Measurements from ENCODE around the gene GTPBP6. TPM values are rescaled to one million over a fixed set of nuclear protein-coding genes. Genes with fewer than 3 reads are reported as not detected.

GTPBP6 gene
- total RNA-seq, 1 donor from 2014 or later = 55.1 TPM

DNA sequence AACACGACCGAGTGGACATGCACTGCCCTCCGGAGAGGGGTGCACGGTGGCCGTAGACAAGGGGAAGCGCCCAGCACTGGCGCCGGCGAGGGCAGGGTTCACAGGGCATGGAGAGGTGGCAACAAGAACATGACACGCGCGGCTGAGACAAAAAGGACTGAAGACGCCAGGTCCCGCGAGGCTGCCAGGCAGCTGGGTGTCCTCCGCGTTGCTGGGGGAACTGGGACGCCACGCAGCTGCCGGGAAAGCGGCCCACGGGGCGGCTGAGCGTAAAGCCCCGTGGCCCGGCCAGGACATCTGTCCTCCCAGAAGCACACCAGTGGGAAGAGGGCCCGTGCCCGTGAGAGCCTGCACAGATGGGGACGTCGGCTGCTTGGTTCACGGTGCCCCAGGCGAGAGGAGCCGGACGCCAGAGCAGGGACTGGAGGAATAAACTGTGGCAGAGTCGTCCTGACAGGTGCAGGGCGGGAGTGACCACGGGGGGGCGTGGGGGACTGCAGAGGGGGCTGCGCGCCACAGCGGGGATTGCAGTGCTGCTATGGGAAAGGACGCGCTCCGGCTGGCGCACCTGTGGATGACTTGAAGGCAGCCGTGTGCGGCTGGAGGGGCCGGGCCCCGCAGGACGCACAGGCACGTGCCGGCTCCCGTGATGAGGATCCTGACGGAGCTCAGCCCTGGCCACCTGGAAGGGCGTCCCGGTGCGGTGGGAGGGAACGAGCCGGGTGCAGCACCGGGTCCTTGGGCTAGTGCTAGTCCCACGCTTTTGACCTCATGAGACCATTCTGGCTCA, 32.1 kb upstream of the GTPBP6 start:
- H3K27me3 ChIP-seq = no peaks in the 10 kb centered on the region
- peak; percentile 61 for DNase-seq

DNA sequence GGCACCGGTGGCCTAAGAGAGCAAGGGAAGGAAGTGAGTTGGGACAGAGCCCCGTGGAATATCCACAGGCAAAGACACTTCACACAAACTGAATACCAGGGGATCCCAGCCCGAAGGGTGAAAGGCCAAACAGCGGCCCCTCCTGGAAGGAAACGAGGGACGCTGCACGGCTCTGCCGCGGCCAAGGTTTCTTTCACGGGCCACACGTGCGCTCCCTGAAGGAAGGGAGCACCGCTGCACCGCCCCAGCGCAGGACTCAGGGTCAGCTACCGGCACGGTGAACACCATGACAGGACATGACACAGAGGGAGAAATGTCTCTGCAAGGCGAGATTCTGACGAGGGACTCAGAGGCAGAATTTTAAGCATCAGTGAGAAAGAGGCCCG, 31.5 kb upstream of the GTPBP6 start:
- no peak for ATAC-seq
- DNase-seq = no peak
- Histone ChIP-seq H3K4me1 (peaks cover 3% of the 10 kb centered on the region), H3K27ac (no peak overlapping the region), H3K9me3 (no peaks in the 10 kb centered on the region), H3K4me3 (no peak overlapping the region), H3K27me3 (no peaks in the 10 kb centered on the region), H3K36me3 (no peaks in the 10 kb centered on the region)
- TF ChIP-seq CTCF (IDR thresholded peaks at IDR 0.05) = no peak
- intact Hi-C loops (cut with DNase I) = no loop called here

More for the DNA sequence above, 32.1 kb upstream of the GTPBP6 start:
- Histone ChIP-seq H3K4me3 (no peak overlapping the region), H3K9me3 (no peaks in the 10 kb centered on the region), H3K27ac (no peak overlapping the region), H3K4me1 (peaks cover 3% of the 10 kb centered on the region), H3K36me3 (no peaks in the 10 kb centered on the region)
- no peak for ATAC-seq
- intact Hi-C loops (cut with DNase I) = no loop called here
- no peak for TF ChIP-seq CTCF (IDR thresholded peaks at IDR 0.05)

- peak; percentile 16 for DNase-seq
- Histone ChIP-seq H3K4me1 (peaks cover 3% of the 10 kb centered on the region), H3K9me3 (no peaks in the 10 kb centered on the region), H3K27ac (no peak overlapping the region), H3K36me3 (no peaks in the 10 kb centered on the region), H3K4me3 (no peak overlapping the region), H3K27me3 (no peaks in the 10 kb centered on the region)
- TF ChIP-seq CTCF (IDR thresholded peaks at IDR 0.05) = no peak
- intact Hi-C loops (cut with DNase I) = no loop called here
- no peak for ATAC-seq
These were observed 31.1 kb upstream of the GTPBP6 start for GRCh38 chrX:349702-350101.

DNA sequence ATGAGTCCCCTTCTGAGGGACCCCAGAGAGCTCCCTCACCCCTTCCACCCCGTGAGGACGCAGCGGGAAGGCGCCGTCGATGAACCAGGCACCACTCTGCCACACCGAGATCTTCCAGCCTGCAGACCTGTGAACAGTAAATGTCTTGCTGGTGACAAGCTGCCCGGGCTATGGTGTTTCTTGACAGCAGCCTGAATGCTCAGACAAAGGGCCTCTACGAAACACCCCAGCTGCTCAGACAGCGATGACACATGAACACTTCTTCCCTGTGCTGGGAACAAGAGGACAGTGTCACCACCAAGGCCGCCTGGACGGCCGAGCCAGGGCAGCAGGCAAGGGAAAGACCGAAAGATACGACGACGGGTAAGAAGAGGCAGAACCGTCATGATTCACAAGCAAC, 30.6 kb upstream of the GTPBP6 start:
- ATAC-seq = no peak
- H3K36me3 ChIP-seq = no peaks in the 10 kb centered on the region
- no peaks in the 10 kb centered on the region for H3K9me3 ChIP-seq
- peaks cover 3% of the 10 kb centered on the region for H3K4me1 ChIP-seq
- TF ChIP-seq CTCF (IDR thresholded peaks at IDR 0.05) = no peak
- H3K27ac ChIP-seq = no peak overlapping the region
- intact Hi-C loops (cut with DNase I) = no loop called here
- peak; percentile 45 for DNase-seq
- no peak overlapping the region for H3K4me3 ChIP-seq
- H3K27me3 ChIP-seq = no peaks in the 10 kb centered on the region

- Histone ChIP-seq H3K36me3 (no peaks in the 10 kb centered on the region), H3K27me3 (no peaks in the 10 kb centered on the region), H3K9me3 (no peaks in the 10 kb centered on the region), H3K27ac (no peak overlapping the region), H3K4me3 (no peak overlapping the region), H3K4me1 (peaks cover 3% of the 10 kb centered on the region)
- TF ChIP-seq CTCF (IDR thresholded peaks at IDR 0.05) = no peak
- intact Hi-C loops (cut with DNase I) = no loop called here
- no peak for ATAC-seq
- DNase-seq = peak; percentile 28
These were observed 30.0 kb upstream of the GTPBP6 start for GRCh38 chrX:348461-349117.
